ENCODE results near the gene VAPA.
"Not testable (repeated sequence)": the region's sequence is repeated elsewhere in the genome, so short reads cannot be mapped to it uniquely, and the experiment has no call there.

The VAPA gene

GRCh38 chr18:9887992-9888391 lies 25.8 kb upstream of the VAPA start:
- H3K27ac ChIP-seq (ENCODE audit: low read depth, low read length, severe bottlenecking), result no peak overlapping the region
- no peaks in the 10 kb centered on the region for H3K4me1 ChIP-seq (ENCODE audit: control insufficient read depth, insufficient read depth, low read length, poor library complexity, severe bottlenecking)
- no peaks in the 10 kb centered on the region for H3K36me3 ChIP-seq (ENCODE audit: control insufficient read depth, insufficient read depth, low read length)
- H3K4me3 ChIP-seq (ENCODE audit: extremely low read depth, insufficient read depth, low read length, poor library complexity, severe bottlenecking), result no peak overlapping the region
- WGBS, 2 experiments (ENCODE audit: insufficient coverage in 2 of 2), result 92 to 100% methylated on average over 4 of the region's 5 CpGs
- H3K9me3 ChIP-seq (ENCODE audit: control insufficient read depth, low read length), result no peaks in the 10 kb centered on the region

- Histone ChIP-seq H3K4me3 (ENCODE audit: extremely low read depth, insufficient read depth, low read length, poor library complexity, severe bottlenecking) (no peak overlapping the region), H3K36me3 (ENCODE audit: control insufficient read depth, insufficient read depth, low read length) (no peaks in the 10 kb centered on the region), H3K4me1 (ENCODE audit: control insufficient read depth, insufficient read depth, low read length, poor library complexity, severe bottlenecking) (peaks cover 1% of the 10 kb centered on the region), H3K9me3 (ENCODE audit: control insufficient read depth, low read length) (no peaks in the 10 kb centered on the region), H3K27ac (ENCODE audit: low read depth, low read length, severe bottlenecking) (no peak overlapping the region)
- 92 to 93% methylated on average over 2 of the region's 5 CpGs for WGBS, 2 experiments (ENCODE audit: insufficient coverage in 2 of 2)
Measured at GRCh38 chr18:9890196-9890595, 23.6 kb upstream of the VAPA start.

GRCh38 chr18:9890957-9891356 lies 22.9 kb upstream of the VAPA start:
- no CpG with 5 or more reads among the region's 1 CpG for WGBS, 2 experiments (ENCODE audit: insufficient coverage in 2 of 2)
- Histone ChIP-seq H3K9me3 (ENCODE audit: control insufficient read depth, low read length) (no peaks in the 10 kb centered on the region), H3K27ac (ENCODE audit: low read depth, low read length, severe bottlenecking) (no peak overlapping the region), H3K4me3 (ENCODE audit: extremely low read depth, insufficient read depth, low read length, poor library complexity, severe bottlenecking) (no peak overlapping the region), H3K36me3 (ENCODE audit: control insufficient read depth, insufficient read depth, low read length) (no peaks in the 10 kb centered on the region), H3K4me1 (ENCODE audit: control insufficient read depth, insufficient read depth, low read length, poor library complexity, severe bottlenecking) (peaks cover 6% of the 10 kb centered on the region)

- H3K4me1 ChIP-seq (ENCODE audit: control insufficient read depth, insufficient read depth, low read length, poor library complexity, severe bottlenecking); H3K9me3 ChIP-seq (ENCODE audit: control insufficient read depth, low read length); H3K27ac ChIP-seq (ENCODE audit: low read depth, low read length, severe bottlenecking); H3K4me3 ChIP-seq (ENCODE audit: extremely low read depth, insufficient read depth, low read length, poor library complexity, severe bottlenecking); H3K36me3 ChIP-seq (ENCODE audit: control insufficient read depth, insufficient read depth, low read length): not testable (repeated sequence)
- 100% methylated on average over 1 to 2 of the region's 4 CpGs for WGBS, 2 experiments (ENCODE audit: insufficient coverage in 2 of 2)
Measured at GRCh38 chr18:9891515-9891914, 22.3 kb upstream of the VAPA start.

- no peak overlapping the region for H3K27ac ChIP-seq (ENCODE audit: low read depth, low read length, severe bottlenecking)
- H3K4me3 ChIP-seq (ENCODE audit: extremely low read depth, insufficient read depth, low read length, poor library complexity, severe bottlenecking), result no peak overlapping the region
- H3K9me3 ChIP-seq (ENCODE audit: control insufficient read depth, low read length), result no peaks in the 10 kb centered on the region
- H3K4me1 ChIP-seq (ENCODE audit: control insufficient read depth, insufficient read depth, low read length, poor library complexity, severe bottlenecking), result peaks cover 24% of the 10 kb centered on the region
- 100% methylated on average over 4 of the region's 6 CpGs for WGBS, 2 experiments (ENCODE audit: insufficient coverage in 2 of 2)
- no peaks in the 10 kb centered on the region for H3K36me3 ChIP-seq (ENCODE audit: control insufficient read depth, insufficient read depth, low read length)
Measured at GRCh38 chr18:9894454-9895068, 19.3 kb upstream of the VAPA start.

- no peak overlapping the region for H3K27ac ChIP-seq (ENCODE audit: low read depth, low read length, severe bottlenecking)
- no peak overlapping the region for H3K4me3 ChIP-seq (ENCODE audit: extremely low read depth, insufficient read depth, low read length, poor library complexity, severe bottlenecking)
- H3K9me3 ChIP-seq (ENCODE audit: control insufficient read depth, low read length), result no peaks in the 10 kb centered on the region
- no peaks in the 10 kb centered on the region for H3K36me3 ChIP-seq (ENCODE audit: control insufficient read depth, insufficient read depth, low read length)
- peaks cover 30% of the 10 kb centered on the region for H3K4me1 ChIP-seq (ENCODE audit: control insufficient read depth, insufficient read depth, low read length, poor library complexity, severe bottlenecking)
- 97 to 98% methylated on average over 4 to 5 of the region's 5 CpGs for WGBS, 2 experiments (ENCODE audit: insufficient coverage in 2 of 2)
Measured at GRCh38 chr18:9897129-9897528, 16.7 kb upstream of the VAPA start.

- Histone ChIP-seq H3K4me1 (ENCODE audit: control insufficient read depth, insufficient read depth, low read length, poor library complexity, severe bottlenecking) (peaks cover 30% of the 10 kb centered on the region), H3K27ac (ENCODE audit: low read depth, low read length, severe bottlenecking) (peak overlapping the region; percentile 13)
- not testable (repeated sequence) for H3K36me3 ChIP-seq (ENCODE audit: control insufficient read depth, insufficient read depth, low read length); H3K4me3 ChIP-seq (ENCODE audit: extremely low read depth, insufficient read depth, low read length, poor library complexity, severe bottlenecking); H3K9me3 ChIP-seq (ENCODE audit: control insufficient read depth, low read length)
- WGBS, 2 experiments (ENCODE audit: insufficient coverage in 2 of 2), result 94 to 96% methylated on average over 9 of the region's 10 CpGs
Measured at GRCh38 chr18:9897787-9898291, 16.0 kb upstream of the VAPA start.

- WGBS, 2 experiments (ENCODE audit: insufficient coverage in 2 of 2), result 65 to 66% methylated on average over 5 to 6 of the region's 11 CpGs
Measured at GRCh38 chr18:9898792-9899549, 14.8 kb upstream of the VAPA start.

GRCh38 chr18:9899550-9899930 lies 14.3 kb upstream of the VAPA start:
- WGBS, 2 experiments (ENCODE audit: insufficient coverage in 2 of 2), result 80% methylated on average over 1 of the region's 1 CpG; no CpG with 5 or more reads in 1 of the 2 experiments
- H3K9me3 ChIP-seq (ENCODE audit: control insufficient read depth, low read length); H3K36me3 ChIP-seq (ENCODE audit: control insufficient read depth, insufficient read depth, low read length); H3K4me3 ChIP-seq (ENCODE audit: extremely low read depth, insufficient read depth, low read length, poor library complexity, severe bottlenecking): not testable (repeated sequence)
- Histone ChIP-seq H3K27ac (ENCODE audit: low read depth, low read length, severe bottlenecking) (peak overlapping the region; percentile 64), H3K4me1 (ENCODE audit: control insufficient read depth, insufficient read depth, low read length, poor library complexity, severe bottlenecking) (peaks cover 30% of the 10 kb centered on the region)

More at GRCh38 chr18:9898792-9899549, 14.8 kb upstream of the VAPA start:
- peaks cover 30% of the 10 kb centered on the region for H3K4me1 ChIP-seq (ENCODE audit: control insufficient read depth, insufficient read depth, low read length, poor library complexity, severe bottlenecking)
- H3K9me3 ChIP-seq (ENCODE audit: control insufficient read depth, low read length), result no peaks in the 10 kb centered on the region
- peak overlapping the region; percentile 64 for H3K27ac ChIP-seq (ENCODE audit: low read depth, low read length, severe bottlenecking)
- no peak overlapping the region for H3K4me3 ChIP-seq (ENCODE audit: extremely low read depth, insufficient read depth, low read length, poor library complexity, severe bottlenecking)
- no peaks in the 10 kb centered on the region for H3K36me3 ChIP-seq (ENCODE audit: control insufficient read depth, insufficient read depth, low read length)

GRCh38 chr18:9900699-9901098 lies 13.1 kb upstream of the VAPA start:
- H3K9me3 ChIP-seq (ENCODE audit: control insufficient read depth, low read length), result no peaks in the 10 kb centered on the region
- no peak overlapping the region for H3K27ac ChIP-seq (ENCODE audit: low read depth, low read length, severe bottlenecking)
- H3K4me3 ChIP-seq (ENCODE audit: extremely low read depth, insufficient read depth, low read length, poor library complexity, severe bottlenecking), result no peak overlapping the region
- no peaks in the 10 kb centered on the region for H3K36me3 ChIP-seq (ENCODE audit: control insufficient read depth, insufficient read depth, low read length)
- peaks cover 24% of the 10 kb centered on the region for H3K4me1 ChIP-seq (ENCODE audit: control insufficient read depth, insufficient read depth, low read length, poor library complexity, severe bottlenecking)
- 95 to 100% methylated on average over 3 to 7 of the region's 7 CpGs for WGBS, 2 experiments (ENCODE audit: insufficient coverage in 2 of 2)

GRCh38 chr18:9901377-9901776 lies 12.4 kb upstream of the VAPA start:
- WGBS, 2 experiments (ENCODE audit: insufficient coverage in 2 of 2), result no CpG with 5 or more reads among the region's 3 CpGs
- Histone ChIP-seq H3K4me3 (ENCODE audit: extremely low read depth, insufficient read depth, low read length, poor library complexity, severe bottlenecking) (no peak overlapping the region), H3K9me3 (ENCODE audit: control insufficient read depth, low read length) (no peaks in the 10 kb centered on the region), H3K27ac (ENCODE audit: low read depth, low read length, severe bottlenecking) (no peak overlapping the region), H3K4me1 (ENCODE audit: control insufficient read depth, insufficient read depth, low read length, poor library complexity, severe bottlenecking) (peaks cover 24% of the 10 kb centered on the region), H3K36me3 (ENCODE audit: control insufficient read depth, insufficient read depth, low read length) (no peaks in the 10 kb centered on the region)

Data from mesodermal cell (in vitro differentiated cells).